Gastroesophageal sphincter (tissue), 4 donors: ENCODE measurements around the gene WDR6. TPM values are rescaled to one million over a fixed set of nuclear protein-coding genes. Genes with fewer than 3 reads are reported as not detected.
A peak's percentile ranks its signal among the peaks of the same experiment; 100 is the strongest.

Experiments
- ATAC-seq: fragments of 150-250 bp; one replicate; pipeline ENCODE4 v1.9.1; 2016; ENCODE audit warnings: mild to moderate bottlenecking, moderate library complexity
- H3K27ac ChIP-seq, 4 donors: fragments of 200-600 bp; sonication (generic) in 3 of 4; 1 replicate in 3 of 4; 2 replicates in 1 of 4; pipeline ENCODE4 v1.5.1; 2016 to 2019
- H3K27me3 ChIP-seq: fragments of 200-600 bp; sonication (generic); one replicate; pipeline ENCODE4 v1.5.1; 2019
- H3K36me3 ChIP-seq, 2 donors: fragments of 200-600 bp; sonication (generic); one replicate each; pipeline ENCODE4 v1.5.1; 2019; ENCODE audit warnings: control low read depth in 1 of 2
- H3K4me1 ChIP-seq, 3 donors: fragments of 200-600 bp; sonication (generic); 1 replicate in 2 of 3; 2 replicates in 1 of 3; pipeline ENCODE4 v1.5.1; 2016 to 2019; ENCODE audit warnings: control low read depth in 2 of 3
- H3K4me3 ChIP-seq, 2 donors: fragments of 200-600 bp; sonication (generic); one replicate each; pipeline ENCODE4 v1.5.1; 2019; ENCODE audit warnings: mild to moderate bottlenecking in 1 of 2, moderate library complexity in 1 of 2
- H3K9me3 ChIP-seq, 3 donors: fragments of 200-600 bp; sonication (generic); one replicate each; pipeline ENCODE4 v1.5.1; 2017 to 2019; ENCODE audit warnings: control low read depth in 2 of 3
- EP300 ChIP-seq: sonication (generic); formaldehyde crosslinking; IDR thresholded peaks from one replicate; pipeline ENCODE4 v1.6.1; 2017; ENCODE audit warnings: antibody characterized with exemption, mild to moderate bottlenecking
- POLR2A ChIP-seq, 2 donors: fragments of 450-650 bp; IDR thresholded peaks; one replicate each; pipeline ENCODE4 v1.6.1; 2017; ENCODE audit warnings: antibody characterized with exemption in 2 of 2, mild to moderate bottlenecking in 2 of 2, moderate library complexity in 1 of 2
- POLR2AphosphoS5 ChIP-seq: sonication (generic); formaldehyde crosslinking; IDR thresholded peaks from one replicate; pipeline ENCODE4 v1.6.1; 2017; ENCODE audit warnings: antibody characterized with exemption
- WGBS, 2 donors: methylation state at CpG; one replicate each; pipeline ENCODE4 v1.1.5; 2018; ENCODE audit warnings: low coverage in 1 of 2; 5-methylcytosine and 5-hydroxymethylcytosine counted together
- total RNA-seq, 4 donors: library from RNA; depleted of rRNA; stranded (reverse); fragments of >200 nt; gene quantifications; one replicate each; pipeline ENCODE4 v1.1.0, GENCODE V29; 2016
- TF ChIP-seq, protein P1 (sequence below), 4 experiments: fragments of 200-600 bp in 2 of 4; fragments of 450-650 bp in 2 of 4; sonication (generic) in 1 of 4; IDR thresholded peaks; one replicate each; pipeline ENCODE4 v1.5.1; 2017 to 2019; ENCODE audit warnings: antibody characterized with exemption in 4 of 4, mild to moderate bottlenecking in 2 of 4, moderate library complexity in 2 of 4

Gene WDR6
- total RNA-seq, 4 donors from 2014 or later, result 61.5 to 110 (median 99.0) TPM

DNA sequence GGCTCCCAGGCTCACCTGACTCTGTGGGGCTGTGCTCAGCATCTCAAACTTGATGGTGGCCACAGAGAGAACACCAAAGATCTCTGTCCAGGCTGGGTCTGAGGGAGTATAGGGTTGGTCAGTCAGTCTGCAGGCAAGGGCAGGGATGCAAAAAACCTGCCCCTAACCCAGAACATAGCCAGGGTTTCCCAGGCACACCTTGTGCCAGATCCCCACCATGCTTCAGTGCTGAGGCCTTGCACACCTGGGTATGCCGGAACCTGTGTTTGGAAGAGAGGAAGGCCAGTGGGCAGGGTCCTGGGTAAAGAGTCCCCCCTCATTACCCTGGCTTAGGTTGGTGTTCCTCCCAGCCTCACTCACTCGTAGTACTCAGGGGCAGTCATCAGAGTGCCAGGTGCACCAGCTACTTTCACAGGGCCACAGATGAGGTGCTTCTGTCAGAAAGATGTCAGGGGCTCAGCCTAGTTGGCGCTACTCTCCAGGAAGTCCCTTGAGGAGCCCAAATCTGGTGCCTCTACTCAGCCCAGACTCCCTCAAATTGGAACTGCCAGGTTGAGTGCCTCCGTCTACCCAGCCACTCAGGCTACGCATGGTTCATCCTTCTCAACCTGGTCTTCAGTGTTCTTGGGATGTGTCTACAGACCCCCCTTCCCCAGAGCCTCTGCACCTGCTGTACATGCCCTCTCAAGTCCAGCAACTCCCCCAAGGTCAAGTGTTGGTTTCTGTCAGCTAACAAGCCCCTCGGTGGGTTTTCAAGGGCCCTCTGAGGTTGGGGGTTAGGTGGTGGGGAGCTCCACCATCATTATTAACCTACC is 9.4 kb downstream of the WDR6 start:
- whole genome bisulfite sequencing, 2 donors, result 100% methylated on average over 1 of the region's 6 CpGs; no CpG with 5 or more reads in 1 of the 2 donors
- ATAC-seq, result no peak
- Histone ChIP-seq H3K4me1 (peaks cover 0 to 61% (median 22%) of the 10 kb centered on the region in 3 donors), H3K9me3 (no peaks in the 10 kb centered on the region), H3K4me3 (no peak overlapping the region), H3K27me3 (no peaks in the 10 kb centered on the region), H3K27ac (peak overlapping the region in 1 of 4 donors; percentile 88), H3K36me3 (peaks cover 0 to 52% of the 10 kb centered on the region in 2 donors)
- TF ChIP-seq EP300, result no peak

DNA sequence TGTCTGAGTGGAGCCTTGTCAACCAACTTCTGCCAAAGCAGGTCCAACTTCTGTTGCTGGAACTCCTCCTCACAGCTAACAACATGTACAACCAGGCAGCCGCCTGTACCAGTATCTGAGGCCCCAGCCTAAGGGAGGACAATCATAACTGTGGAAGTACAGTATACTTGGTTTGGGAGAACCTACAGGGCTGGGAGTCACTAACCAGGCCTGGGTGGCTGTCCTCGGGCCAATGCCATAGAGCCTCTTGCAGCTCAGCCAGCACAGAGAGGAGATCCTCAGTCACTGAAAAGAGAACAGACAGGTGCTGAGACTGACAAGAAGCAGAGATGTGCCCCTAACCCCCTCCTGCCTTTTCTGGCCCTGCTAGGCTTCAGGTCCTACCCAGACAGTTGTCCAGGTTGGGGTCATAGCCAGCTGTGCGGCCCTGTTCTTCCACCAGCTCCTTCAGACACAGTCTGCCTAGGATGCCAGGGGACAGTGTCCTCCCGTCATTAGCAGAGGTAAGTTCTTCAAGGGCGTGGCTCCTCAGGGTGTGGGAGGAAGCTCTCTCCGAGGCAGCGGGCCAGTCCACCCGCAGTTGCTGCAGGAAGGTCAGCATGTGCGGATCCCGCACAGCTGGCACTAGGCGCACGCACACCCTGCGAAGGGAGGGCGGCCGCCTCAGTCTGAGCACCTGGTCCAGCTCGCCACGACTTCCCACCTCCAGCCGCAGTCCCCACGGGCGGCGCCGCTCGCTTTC is 10.2 kb downstream of the WDR6 start:
- H3K4me3 ChIP-seq, result peak overlapping the region; percentile 65 to 92
- H3K4me1 ChIP-seq, result peaks cover 0 to 54% (median 22%) of the 10 kb centered on the region in 3 donors
- WGBS, 2 donors, result no CpG with 5 or more reads among the region's 23 CpGs
- H3K9me3 ChIP-seq, result no peaks in the 10 kb centered on the region
- TF ChIP-seq EP300 (no peak), POLR2AphosphoS5 (no peak), POLR2A (IDR thresholded peaks at IDR 0.05) (no peak)
- TF ChIP-seq, protein P1, sequence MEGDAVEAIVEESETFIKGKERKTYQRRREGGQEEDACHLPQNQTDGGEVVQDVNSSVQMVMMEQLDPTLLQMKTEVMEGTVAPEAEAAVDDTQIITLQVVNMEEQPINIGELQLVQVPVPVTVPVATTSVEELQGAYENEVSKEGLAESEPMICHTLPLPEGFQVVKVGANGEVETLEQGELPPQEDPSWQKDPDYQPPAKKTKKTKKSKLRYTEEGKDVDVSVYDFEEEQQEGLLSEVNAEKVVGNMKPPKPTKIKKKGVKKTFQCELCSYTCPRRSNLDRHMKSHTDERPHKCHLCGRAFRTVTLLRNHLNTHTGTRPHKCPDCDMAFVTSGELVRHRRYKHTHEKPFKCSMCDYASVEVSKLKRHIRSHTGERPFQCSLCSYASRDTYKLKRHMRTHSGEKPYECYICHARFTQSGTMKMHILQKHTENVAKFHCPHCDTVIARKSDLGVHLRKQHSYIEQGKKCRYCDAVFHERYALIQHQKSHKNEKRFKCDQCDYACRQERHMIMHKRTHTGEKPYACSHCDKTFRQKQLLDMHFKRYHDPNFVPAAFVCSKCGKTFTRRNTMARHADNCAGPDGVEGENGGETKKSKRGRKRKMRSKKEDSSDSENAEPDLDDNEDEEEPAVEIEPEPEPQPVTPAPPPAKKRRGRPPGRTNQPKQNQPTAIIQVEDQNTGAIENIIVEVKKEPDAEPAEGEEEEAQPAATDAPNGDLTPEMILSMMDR (IDR thresholded peaks at IDR 0.05), result no peak
- H3K27me3 ChIP-seq, result no peaks in the 10 kb centered on the region
- H3K36me3 ChIP-seq, result peaks cover 0 to 44% of the 10 kb centered on the region in 2 donors
- no peak for ATAC-seq
- peak overlapping the region in 3 of 4 donors; percentile 88 to 89 (median 88) for H3K27ac ChIP-seq

DNA sequence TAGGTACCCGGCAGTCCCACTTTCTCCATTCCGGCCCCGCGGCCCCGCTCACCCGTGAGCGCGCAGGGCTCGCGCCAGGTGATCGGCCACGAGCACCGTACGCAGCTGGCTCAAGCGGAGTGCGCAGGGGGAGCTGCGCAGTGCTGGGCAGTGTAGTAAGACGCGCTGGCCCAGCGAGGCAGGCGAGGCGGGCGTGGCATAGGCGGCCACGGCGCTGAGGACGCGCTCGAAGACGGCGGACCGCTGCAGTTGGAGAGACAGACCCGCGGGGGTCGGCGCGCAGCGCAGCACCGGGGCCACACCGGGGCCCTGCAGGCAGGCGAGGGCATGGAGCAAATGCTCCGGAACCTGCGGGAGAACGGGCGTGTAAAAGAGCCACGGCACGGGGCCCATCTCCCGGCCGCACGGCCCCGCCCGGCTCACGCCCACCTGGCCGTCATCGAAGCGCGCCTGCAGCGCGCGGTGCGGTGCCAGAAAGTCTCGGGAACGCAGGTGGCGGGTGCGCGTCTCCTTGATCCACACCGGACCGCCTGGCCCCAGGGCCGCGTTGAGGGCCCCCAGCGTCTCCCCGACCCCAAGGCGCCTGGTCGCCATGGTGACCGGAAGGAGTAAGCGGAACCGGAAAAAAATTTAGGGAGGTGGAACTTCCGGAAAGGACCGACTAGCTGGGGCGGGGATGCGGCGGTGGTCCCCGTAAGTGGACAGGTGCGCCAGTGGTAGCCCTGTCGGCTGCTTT is 10.9 kb downstream of the WDR6 start, which contains the start of gene DALRD3:
TSS of gene DALRD3 (minus strand) at position 610 of the 736 bp plus-strand sequence. CDS start at position 594, 16 bp downstream.
- WGBS, 2 donors, result 0% methylated on average over 14 of the region's 85 CpGs; no CpG with 5 or more reads in 1 of the 2 donors
- no peaks in the 10 kb centered on the region for H3K9me3 ChIP-seq
- TF ChIP-seq EP300 (no peak), POLR2AphosphoS5 (peak; percentile 39), POLR2A (IDR thresholded peaks at IDR 0.05) (peak; percentile 44 to 48)
- no peak for ATAC-seq
- H3K4me1 ChIP-seq, result peaks cover 0 to 54% (median 27%) of the 10 kb centered on the region in 3 donors
- peak within 1 kb of the TSS; percentile 10 to 89 (median 88) for H3K27ac ChIP-seq
- H3K27me3 ChIP-seq, result no peaks in the 10 kb centered on the region
- H3K4me3 ChIP-seq, result peak within 1 kb of the TSS; percentile 65 to 92
- peaks cover 0 to 40% of the 10 kb centered on the region in 2 donors for H3K36me3 ChIP-seq

DNA sequence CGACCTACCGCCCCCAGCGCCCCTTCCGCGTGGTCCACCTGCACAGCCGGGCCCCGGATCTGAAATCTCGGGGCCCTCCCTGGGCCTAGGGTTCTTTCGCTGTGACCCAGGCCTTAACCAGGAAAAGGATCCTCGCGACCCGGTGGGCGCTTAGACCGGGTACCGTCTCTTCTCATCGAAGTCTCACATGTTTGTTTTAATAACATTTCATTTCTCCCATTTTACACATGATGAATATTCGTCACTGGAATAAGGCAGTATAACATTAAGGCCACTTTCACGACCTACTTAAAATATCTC is 11.5 kb downstream of the WDR6 start:
- Histone ChIP-seq H3K4me1 (peaks cover 0 to 55% (median 28%) of the 10 kb centered on the region in 3 donors), H3K4me3 (peak overlapping the region; percentile 65 to 92), H3K27me3 (no peaks in the 10 kb centered on the region), H3K36me3 (peaks cover 0 to 40% of the 10 kb centered on the region in 2 donors), H3K9me3 (no peaks in the 10 kb centered on the region), H3K27ac (peak overlapping the region; percentile 10 to 89 (median 88))
- no peak for ATAC-seq
- 0 to 1% methylated on average over 6 to 18 of the region's 18 CpGs for WGBS, 2 donors
- no peak for TF ChIP-seq POLR2AphosphoS5
- no peak for TF ChIP-seq EP300
- TF ChIP-seq POLR2A (IDR thresholded peaks at IDR 0.05), result no peak
- TF ChIP-seq, protein P1 (IDR thresholded peaks at IDR 0.05), result no peak

DNA sequence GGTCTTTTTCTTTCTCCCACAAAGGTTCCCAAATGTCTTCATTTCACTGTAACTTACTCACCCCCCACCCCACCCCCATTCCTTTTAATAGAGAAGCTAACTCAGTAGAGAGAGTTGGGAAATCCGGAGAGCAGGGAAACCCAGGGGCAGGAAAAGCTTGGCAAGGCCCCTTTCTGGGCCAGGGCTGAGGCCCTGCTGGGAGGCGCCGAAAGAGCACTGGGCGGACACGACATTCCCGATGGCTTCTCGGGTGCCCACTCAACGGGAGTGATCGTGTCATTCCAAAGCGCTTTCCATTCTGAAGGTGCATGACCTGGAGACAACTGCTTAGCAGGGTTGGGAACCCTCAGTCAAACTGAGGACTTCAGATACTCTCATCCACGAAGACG is 12.7 kb downstream of the WDR6 start:
- ATAC-seq, result no peak
- no peaks in the 10 kb centered on the region for H3K9me3 ChIP-seq
- H3K27ac ChIP-seq, result peak overlapping the region in 3 of 4 donors; percentile 100
- peaks cover 0 to 68% (median 28%) of the 10 kb centered on the region in 3 donors for H3K4me1 ChIP-seq
- peaks cover 0 to 40% of the 10 kb centered on the region in 2 donors for H3K36me3 ChIP-seq
- 0% methylated on average over 1 of the region's 12 CpGs; no CpG with 5 or more reads in 1 of the 2 donors for WGBS, 2 donors
- no peaks in the 10 kb centered on the region for H3K27me3 ChIP-seq
- H3K4me3 ChIP-seq, result peak overlapping the region in 1 of 2 donors; percentile 96
- TF ChIP-seq, protein P1 (IDR thresholded peaks at IDR 0.05), result no peak
- no peak for TF ChIP-seq POLR2AphosphoS5
- no peak for TF ChIP-seq EP300
- no peak for TF ChIP-seq POLR2A (IDR thresholded peaks at IDR 0.05)
